A673 (cell line): ENCODE measurements around the gene SLF1. TPM values are rescaled to one million over a fixed set of nuclear protein-coding genes. Genes with fewer than 3 reads are reported as not detected.

ENCODE experiments used
- BruUV-seq: library from RNA; stranded (reverse); fragments of 400-500 nt; replicated peaks from 2 replicates; lab custom pipeline; 2021; lab: Mats Ljungman, UMichigan
- CTCF ChIA-PET: fragments of 300-600 bp; sonication (Branson Sonifier 250); formaldehyde crosslinking; loops from one replicate; lab custom pipeline; 2022; ENCODE audit warnings: antibody characterized with exemption; lab: Charles Lee
- POLR2A ChIA-PET: fragments of 300-600 bp; sonication (Branson Sonifier 250); formaldehyde crosslinking; loops from one replicate; lab custom pipeline; 2022; ENCODE audit warnings: antibody characterized with exemption; ENCODE audit not compliant: low non-redundant PET; lab: Charles Lee
- DNase-seq: peaks from one replicate; pipeline ENCODE4 v3.0.0-alpha.2; 2015; ENCODE audit warnings: low spot score
- H3K27ac ChIP-seq: fragments of 200-600 bp; sonication (generic); 2 replicates; pipeline ENCODE4 v1.5.1; 2016; ENCODE audit warnings: mixed run types, low read depth, mild to moderate bottlenecking, mixed read lengths, antibody characterized with exemption, low read length; ENCODE audit not compliant: poor library complexity, severe bottlenecking
- H3K27me3 ChIP-seq: fragments of 200-600 bp; sonication (generic); replicated peaks from 2 replicates; pipeline ENCODE4 v1.6.1; 2017; ENCODE audit warnings: mixed run types, low read depth, mild to moderate bottlenecking, mixed read lengths, antibody characterized with exemption, low read length; ENCODE audit not compliant: insufficient read depth, poor library complexity
- H3K36me3 ChIP-seq: fragments of 200-600 bp; sonication (generic); 2 replicates; pipeline ENCODE4 v1.6.1; 2016; ENCODE audit warnings: mixed run types, mild to moderate bottlenecking, mixed read lengths, antibody characterized with exemption, low read length; ENCODE audit not compliant: insufficient read depth, poor library complexity, severe bottlenecking
- H3K4me1 ChIP-seq: fragments of 200-600 bp; sonication (generic); 2 replicates; pipeline ENCODE4 v1.6.1; 2017; ENCODE audit warnings: mixed run types, mild to moderate bottlenecking, mixed read lengths, antibody characterized with exemption, low read length; ENCODE audit not compliant: insufficient read depth, poor library complexity, severe bottlenecking
- H3K4me3 ChIP-seq: fragments of 200-600 bp; sonication (generic); 2 replicates; pipeline ENCODE4 v1.5.1; 2016; ENCODE audit warnings: low read depth, mixed run types, mild to moderate bottlenecking, mixed read lengths, low read length; ENCODE audit not compliant: poor library complexity, severe bottlenecking
- H3K9me3 ChIP-seq: fragments of 200-600 bp; sonication (generic); 2 replicates; pipeline ENCODE4 v1.6.1; 2016; ENCODE audit warnings: mixed run types, low read depth, mild to moderate bottlenecking, mixed read lengths, antibody characterized with exemption, low read length; ENCODE audit not compliant: poor library complexity, severe bottlenecking
- EZH2 ChIP-seq: fragments of 200-600 bp; sonication (generic); IDR thresholded peaks from 2 replicates; pipeline ENCODE4 v1.6.1; 2017; ENCODE audit warnings: borderline replicate concordance, low read depth, mild to moderate bottlenecking, mixed read lengths, antibody characterized with exemption, low read length; ENCODE audit not compliant: poor library complexity, severe bottlenecking
- intact Hi-C: fragments of 100-400 bp; cut with micrococcal nuclease; formaldehyde crosslinking; loops from one replicate; pipeline ENCODE4 v1.10.0; 2022; ENCODE audit not compliant: unreplicated experiment
- total RNA-seq: library from RNA; stranded (reverse); gene quantifications from 2 replicates; pipeline ENCODE4 v1.2.3, GENCODE V29; 2021
- TF ChIP-seq, protein P1 (sequence below): fragments of 300-800, 200-600 bp; sonication (generic); conservative IDR thresholded peaks from 2 replicates; pipeline ENCODE4 v1.5.1; 2017; ENCODE audit warnings: low read depth, mild to moderate bottlenecking, antibody characterized with exemption, low read length, moderate library complexity, mixed read lengths

SLF1 gene
- total RNA-seq, 1 experiment from 2014 or later = 21.6 TPM

DNA sequence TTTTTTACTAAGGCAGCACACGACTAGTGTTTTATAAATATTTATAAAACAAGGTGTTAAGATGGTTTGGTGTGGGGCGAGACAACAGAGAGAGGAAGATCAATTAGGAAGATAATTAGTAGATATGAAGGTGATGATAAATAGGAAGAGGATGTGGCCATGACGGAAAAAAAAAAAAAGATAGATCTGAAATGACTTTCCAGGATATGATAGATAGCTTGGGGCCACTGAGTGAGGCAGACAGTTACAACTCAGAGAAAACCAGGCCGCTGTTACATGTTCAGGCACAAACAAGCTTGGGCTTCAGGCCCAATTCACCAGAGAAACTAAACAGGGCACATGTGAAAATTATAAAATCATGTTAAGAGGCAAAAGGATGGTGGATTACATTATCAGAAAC lies 43.3 kb upstream of the SLF1 start:
- Histone ChIP-seq H3K27ac (no peak overlapping the region), H3K9me3 (no peaks in the 10 kb centered on the region), H3K27me3 (no peaks in the 10 kb centered on the region), H3K36me3 (no peaks in the 10 kb centered on the region), H3K4me3 (no peak overlapping the region), H3K4me1 (no peaks in the 10 kb centered on the region)
- ChIA-PET POLR2A (interaction anchor here (0.7 kb wide), 1 partner anchor 1301 kb away, joined by 3 read pairs; no protein-coding TSS in a partner anchor), CTCF (no interaction called here)
- intact Hi-C loops = no loop called here
- TF ChIP-seq, protein P1, sequence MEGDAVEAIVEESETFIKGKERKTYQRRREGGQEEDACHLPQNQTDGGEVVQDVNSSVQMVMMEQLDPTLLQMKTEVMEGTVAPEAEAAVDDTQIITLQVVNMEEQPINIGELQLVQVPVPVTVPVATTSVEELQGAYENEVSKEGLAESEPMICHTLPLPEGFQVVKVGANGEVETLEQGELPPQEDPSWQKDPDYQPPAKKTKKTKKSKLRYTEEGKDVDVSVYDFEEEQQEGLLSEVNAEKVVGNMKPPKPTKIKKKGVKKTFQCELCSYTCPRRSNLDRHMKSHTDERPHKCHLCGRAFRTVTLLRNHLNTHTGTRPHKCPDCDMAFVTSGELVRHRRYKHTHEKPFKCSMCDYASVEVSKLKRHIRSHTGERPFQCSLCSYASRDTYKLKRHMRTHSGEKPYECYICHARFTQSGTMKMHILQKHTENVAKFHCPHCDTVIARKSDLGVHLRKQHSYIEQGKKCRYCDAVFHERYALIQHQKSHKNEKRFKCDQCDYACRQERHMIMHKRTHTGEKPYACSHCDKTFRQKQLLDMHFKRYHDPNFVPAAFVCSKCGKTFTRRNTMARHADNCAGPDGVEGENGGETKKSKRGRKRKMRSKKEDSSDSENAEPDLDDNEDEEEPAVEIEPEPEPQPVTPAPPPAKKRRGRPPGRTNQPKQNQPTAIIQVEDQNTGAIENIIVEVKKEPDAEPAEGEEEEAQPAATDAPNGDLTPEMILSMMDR = no peak
- TF ChIP-seq EZH2 = no peak
- DNase-seq = no peak
- BruUV-seq = no TSS peak

DNA sequence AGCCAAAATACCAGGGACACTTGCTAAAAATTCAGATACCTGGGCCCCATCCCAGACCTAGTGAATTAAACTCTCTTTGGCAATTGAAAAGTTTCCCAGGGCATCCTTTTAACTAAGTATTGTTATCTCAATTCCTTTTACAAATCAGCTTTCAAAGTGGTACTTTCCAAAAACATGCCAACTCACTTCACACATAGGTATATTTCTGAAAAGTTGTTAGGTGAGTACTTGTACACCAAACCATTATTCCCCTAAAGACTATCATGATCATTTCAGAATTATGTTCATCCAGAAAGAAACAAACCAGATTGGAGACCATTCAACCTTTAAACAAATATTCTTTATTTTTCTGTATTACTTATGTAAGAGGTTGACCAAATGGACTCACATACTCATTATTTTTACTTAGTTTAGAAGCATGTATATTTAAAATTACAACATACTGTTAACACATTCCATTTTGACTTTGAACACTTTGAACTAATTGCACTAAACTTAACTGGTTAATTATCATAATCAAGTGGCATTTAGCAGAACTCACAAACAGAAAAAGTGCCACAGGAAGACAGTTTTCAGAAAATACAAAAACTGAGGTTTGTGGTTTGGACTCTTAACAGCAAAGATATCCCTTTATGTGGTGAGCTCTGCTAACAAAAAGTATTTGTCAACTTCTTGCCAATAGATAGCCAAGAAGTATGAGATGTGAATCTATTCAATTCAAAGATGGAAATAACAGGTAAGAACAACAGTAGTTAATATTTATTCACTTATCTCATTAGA lies 40.8 kb upstream of the SLF1 start:
- no peak for TF ChIP-seq EZH2
- TF ChIP-seq, protein P1 = no peak
- no peaks in the 10 kb centered on the region for H3K4me1 ChIP-seq
- H3K27ac ChIP-seq = no peak overlapping the region
- H3K4me3 ChIP-seq = no peak overlapping the region
- H3K36me3 ChIP-seq = no peaks in the 10 kb centered on the region
- no peaks in the 10 kb centered on the region for H3K9me3 ChIP-seq
- intact Hi-C loops = no loop called here
- ChIA-PET CTCF (no interaction called here), POLR2A (no interaction called here)
- no TSS peak for BruUV-seq
- DNase-seq = no peak
- no peaks in the 10 kb centered on the region for H3K27me3 ChIP-seq

DNA sequence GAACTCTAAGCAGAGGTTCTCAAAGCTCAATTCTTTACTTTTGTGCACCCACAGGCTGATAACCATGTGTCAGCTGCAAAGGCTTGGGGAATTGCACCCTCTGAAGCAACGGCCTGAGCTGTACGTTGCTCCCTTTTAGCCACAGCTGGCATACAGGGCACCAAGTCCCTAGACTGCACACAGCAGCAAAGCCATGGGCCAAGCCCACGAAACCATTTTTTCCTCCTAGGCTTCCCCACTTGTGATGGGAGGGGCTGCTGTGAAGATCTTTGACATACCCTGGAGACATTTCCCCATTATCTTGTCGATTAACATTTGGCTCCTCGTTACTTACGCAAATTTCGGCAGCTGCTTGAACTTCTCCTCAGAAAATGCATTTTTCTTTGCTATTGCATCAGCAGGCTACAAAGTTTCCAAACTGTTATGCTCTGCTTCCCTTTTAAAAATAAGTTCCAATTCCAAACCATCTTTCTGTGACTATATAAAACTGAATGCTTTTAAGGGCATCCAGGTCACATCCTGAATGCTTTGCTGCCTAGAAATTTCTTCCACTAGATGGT lies 23.1 kb upstream of the SLF1 start:
- CTCF ChIA-PET = no interaction called here

More for the DNA sequence above, 23.1 kb upstream of the SLF1 start:
- no peak for TF ChIP-seq EZH2
- intact Hi-C loops = no loop called here
- H3K4me1 ChIP-seq = no peaks in the 10 kb centered on the region
- no peak overlapping the region for H3K27ac ChIP-seq
- POLR2A ChIA-PET = no interaction called here
- DNase-seq = no peak
- H3K27me3 ChIP-seq = no peaks in the 10 kb centered on the region
- no TSS peak for BruUV-seq
- no peaks in the 10 kb centered on the region for H3K36me3 ChIP-seq
- no peak overlapping the region for H3K4me3 ChIP-seq
- no peaks in the 10 kb centered on the region for H3K9me3 ChIP-seq
